ENCODE measurements around the gene ANGPTL1. TPM values are rescaled to one million over a fixed set of nuclear protein-coding genes. Genes with fewer than 3 reads are reported as not detected.

ANGPTL1 gene
- polyA plus RNA-seq, 2 of the 4 experiments (the other 2 are of a cell fraction) = 0.12 TPM; not detected in 1

GRCh38 chr1:178846306-178846705, 24.6 kb downstream of the ANGPTL1 start:
- POLR2A ChIA-PET = no interaction called here
- CTCF ChIA-PET = interaction anchor here (1.3 kb wide), 1 partner anchor 157 kb away, joined by 5 read pairs; no protein-coding TSS in a partner anchor
- DNase-seq (ENCODE audit: low read depth in 1 of 2, low spot score in 1 of 2) (no peak), ATAC-seq (no peak), FAIRE-seq (no peak)
- Histone ChIP-seq H3K4me1 (peaks cover 13% of the 10 kb centered on the region), H3K27ac (no peak overlapping the region), H3K9me3 (no peaks in the 10 kb centered on the region), H3K4me3 (no peak overlapping the region), H3K4me2 (no peak overlapping the region)
- no peak for TF ChIP-seq ZSCAN20 (CRISPR knock-in tag; IDR thresholded peaks at IDR 0.05)

- no peak overlapping the region for H3K4me3 ChIP-seq
- TF ChIP-seq HEYL (CRISPR knock-in tag; IDR thresholded peaks at IDR 0.05) (no peak), MAFK (IDR thresholded peaks at IDR 0.05; ENCODE audit: partially characterized antibody) (no peak), KDM5A (IDR thresholded peaks at IDR 0.05) (no peak), ZFP36 (IDR thresholded peaks at IDR 0.05; ENCODE audit: borderline replicate concordance, partially characterized antibody) (no peak), MAZ (IDR thresholded peaks at IDR 0.05; ENCODE audit: borderline replicate concordance, low read depth, low read length) (no peak), POLR2AphosphoS2 (conservative IDR thresholded peaks at IDR 0.05; ENCODE audit: low read length) (no peak), EHF (CRISPR knock-in tag; IDR thresholded peaks at IDR 0.05) (no peak), TP53 (CRISPR knock-in tag; IDR thresholded peaks at IDR 0.05) (no peak), TFCP2L1 (CRISPR knock-in tag; IDR thresholded peaks at IDR 0.05) (no peak), HMGXB4 (CRISPR knock-in tag; IDR thresholded peaks at IDR 0.05; ENCODE audit: borderline replicate concordance) (no peak), RNF2 (IDR thresholded peaks at IDR 0.05; ENCODE audit: borderline replicate concordance, low read depth) (no peak), HOXB13 (CRISPR knock-in tag; IDR thresholded peaks at IDR 0.05; ENCODE audit: low read depth) (no peak), GATA3 (IDR thresholded peaks at IDR 0.05; ENCODE audit: borderline replicate concordance) (no peak), ATOH8 (CRISPR knock-in tag; IDR thresholded peaks at IDR 0.05; ENCODE audit: low read depth) (no peak), ELK1 (IDR thresholded peaks at IDR 0.05; ENCODE audit: low read depth, low read length) (no peak)
- no peak overlapping the region for H3K4me2 ChIP-seq
- no peak overlapping the region for H3K27ac ChIP-seq
- ChIA-PET POLR2A (no interaction called here), CTCF (no interaction called here)
- H3K9me3 ChIP-seq = no peaks in the 10 kb centered on the region
- 83% methylated on average over 3 of the region's 3 CpGs for WGBS (ENCODE audit: missing lambda C conversion rate)
- ATAC-seq (no peak), DNase-seq (ENCODE audit: low read depth in 1 of 2, low spot score in 1 of 2) (no peak), FAIRE-seq (no peak)
- H3K4me1 ChIP-seq = peaks cover 13% of the 10 kb centered on the region
Measured at GRCh38 chr1:178844436-178844835, 26.4 kb downstream of the ANGPTL1 start.

- H3K27ac ChIP-seq = no peak overlapping the region
- 87% methylated on average over 2 of the region's 2 CpGs for WGBS (ENCODE audit: missing lambda C conversion rate)
- no peak for DNase-seq (ENCODE audit: low read depth in 1 of 2, low spot score in 1 of 2)
- H3K4me1 ChIP-seq = no peaks in the 10 kb centered on the region
- ATAC-seq = no peak
- H3K9me3 ChIP-seq = no peaks in the 10 kb centered on the region
- CTCF ChIA-PET = interaction anchor here (1.0 kb wide), 1 partner anchor 178 kb away, joined by 3 read pairs; no protein-coding TSS in a partner anchor
- FAIRE-seq = no peak
- H3K4me2 ChIP-seq = no peak overlapping the region
- POLR2A ChIA-PET = no interaction called here
- no peak overlapping the region for H3K4me3 ChIP-seq
- TF ChIP-seq CHD4 (IDR thresholded peaks at IDR 0.05; ENCODE audit: borderline replicate concordance) (no peak), CEBPB (IDR thresholded peaks at IDR 0.05) (no peak), HEYL (CRISPR knock-in tag; IDR thresholded peaks at IDR 0.05) (no peak), FOSB (CRISPR knock-in tag; IDR thresholded peaks at IDR 0.05) (no peak), ZC3H11A (IDR thresholded peaks at IDR 0.05) (no peak), REST (IDR thresholded peaks at IDR 0.05) (no peak), NFE2L2 (conservative IDR thresholded peaks at IDR 0.05; ENCODE audit: low read length) (no peak), GATA3 (IDR thresholded peaks at IDR 0.05; ENCODE audit: borderline replicate concordance) (no peak), BHLHE40 (IDR thresholded peaks at IDR 0.05; ENCODE audit: low read depth, low read length) (no peak), KDM5A (IDR thresholded peaks at IDR 0.05) (no peak), ZSCAN20 (CRISPR knock-in tag; IDR thresholded peaks at IDR 0.05) (no peak), MAFK (IDR thresholded peaks at IDR 0.05; ENCODE audit: partially characterized antibody) (no peak), RFX5 (IDR thresholded peaks at IDR 0.05) (no peak), CBX8 (IDR thresholded peaks at IDR 0.05) (no peak), SREBF2 (IDR thresholded peaks at IDR 0.05) (no peak), JUNB (IDR thresholded peaks at IDR 0.05) (no peak), ATOH8 (CRISPR knock-in tag; IDR thresholded peaks at IDR 0.05; ENCODE audit: low read depth) (no peak), MAZ (IDR thresholded peaks at IDR 0.05; ENCODE audit: borderline replicate concordance, low read depth, low read length) (no peak)
Measured at GRCh38 chr1:178825167-178825566, 45.7 kb downstream of the ANGPTL1 start.
